ENCODE results near the gene PCNX3.
"Not testable (repeated sequence)": the region's sequence is repeated elsewhere in the genome, so short reads cannot be mapped to it uniquely, and the experiment has no call there.

The PCNX3 gene

GRCh38 chr11:65621460-65621859 is 5.9 kb downstream of the PCNX3 start:
- no peak for DNase-seq

GRCh38 chr11:65622011-65622410 is 6.4 kb downstream of the PCNX3 start:
- DNase-seq = no peak

GRCh38 chr11:65623177-65623576 is 7.6 kb downstream of the PCNX3 start:
- no peak for DNase-seq

DNA sequence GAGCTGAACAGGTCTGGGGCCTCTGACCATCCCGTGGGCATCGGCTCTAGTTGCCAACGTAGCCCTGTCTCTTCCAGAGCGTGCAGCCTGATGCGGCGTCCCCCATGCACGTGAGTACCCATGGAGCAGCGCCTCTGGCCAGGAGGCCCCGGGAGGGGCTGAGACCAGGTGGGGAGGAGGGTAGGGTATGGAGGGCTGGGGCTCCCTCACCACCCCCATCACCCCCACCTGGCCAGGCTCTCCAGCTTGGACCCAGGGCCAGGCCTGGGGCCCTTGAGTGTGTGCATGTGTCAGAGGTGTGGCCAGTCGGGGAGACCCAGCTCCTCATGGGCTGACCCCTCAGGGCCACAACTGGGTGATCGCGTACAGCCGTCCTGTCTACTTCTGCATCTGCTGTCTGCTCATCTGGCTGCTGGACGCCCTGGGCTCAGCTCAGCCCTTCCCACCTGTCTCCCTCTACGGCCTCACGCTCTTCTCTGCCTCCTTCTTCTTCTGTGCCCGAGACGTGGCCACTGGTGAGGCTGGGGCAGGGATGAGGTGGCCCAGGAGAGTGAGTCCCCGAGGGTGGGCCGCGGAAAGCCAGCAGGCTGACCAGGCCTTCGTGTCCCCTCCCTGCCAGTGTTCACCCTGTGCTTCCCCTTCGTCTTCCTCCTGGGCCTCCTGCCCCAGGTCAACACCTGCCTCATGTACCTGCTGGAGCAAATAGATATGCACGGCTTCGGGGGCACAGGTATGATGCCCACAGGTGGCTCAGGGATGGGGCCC is 8.5 kb downstream of the PCNX3 start:
- DNase-seq = no peak

DNA sequence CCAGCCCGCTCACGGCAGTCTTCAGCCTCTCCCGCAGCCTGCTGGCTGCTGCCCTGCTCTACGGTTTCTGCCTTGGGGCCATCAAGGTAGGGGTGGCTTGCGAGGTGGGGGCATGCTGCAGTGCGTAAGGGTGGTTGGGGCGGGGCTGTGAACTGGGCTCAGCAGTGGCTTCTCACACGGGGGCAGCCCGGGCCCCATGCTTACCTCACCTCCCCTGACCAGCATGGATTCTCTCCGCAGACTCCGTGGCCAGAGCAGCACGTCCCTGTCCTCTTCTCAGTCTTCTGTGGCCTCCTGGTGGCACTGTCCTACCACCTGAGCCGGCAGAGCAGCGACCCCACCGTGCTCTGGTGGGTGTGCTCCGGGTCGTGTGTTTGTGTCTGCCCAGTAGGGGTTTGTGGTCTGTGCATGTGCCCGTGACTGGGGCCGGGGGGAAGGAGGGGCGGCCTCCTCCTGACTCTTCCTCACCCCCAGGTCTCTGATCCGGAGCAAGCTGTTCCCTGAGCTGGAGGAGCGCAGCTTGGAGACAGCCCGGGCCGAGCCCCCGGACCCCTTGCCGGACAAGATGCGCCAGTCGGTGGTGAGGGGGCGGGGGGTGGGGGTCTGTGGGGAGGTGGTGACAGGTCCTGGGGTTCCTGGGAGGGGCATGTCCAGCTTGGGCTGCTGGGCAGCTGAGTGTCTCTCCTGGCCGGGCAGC is 9.5 kb downstream of the PCNX3 start:
- DNase-seq = no peak

GRCh38 chr11:65625628-65626342 is 10.2 kb downstream of the PCNX3 start:
- peak in 1 of 4 experiments; percentile 49 for DNase-seq

- DNase-seq = no peak
Measured at GRCh38 chr11:65627202-65627601, 11.6 kb downstream of the PCNX3 start.

DNA sequence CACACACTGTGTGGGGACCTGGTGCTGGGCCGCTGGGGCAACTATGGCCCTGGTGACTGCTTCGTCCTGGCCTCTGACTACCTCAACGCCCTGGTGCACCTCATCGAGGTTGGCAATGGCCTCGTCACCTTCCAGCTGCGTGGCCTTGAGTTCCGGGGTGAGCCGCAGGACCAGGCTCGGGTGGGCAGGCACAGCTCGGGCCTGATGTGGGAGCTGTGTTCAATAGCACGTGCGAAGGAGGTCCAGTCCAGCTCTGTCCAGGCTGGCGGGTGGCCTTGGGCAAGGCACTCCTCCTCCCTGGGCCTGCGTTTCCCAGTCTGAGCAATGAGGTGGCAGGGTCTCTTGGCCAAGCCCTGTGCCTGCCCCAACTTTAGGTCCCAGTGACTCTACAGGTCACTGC is 14.0 kb downstream of the PCNX3 start:
- DNase-seq = no peak

- no peak for DNase-seq
Measured at GRCh38 chr11:65630215-65630614, 14.6 kb downstream of the PCNX3 start.

DNA sequence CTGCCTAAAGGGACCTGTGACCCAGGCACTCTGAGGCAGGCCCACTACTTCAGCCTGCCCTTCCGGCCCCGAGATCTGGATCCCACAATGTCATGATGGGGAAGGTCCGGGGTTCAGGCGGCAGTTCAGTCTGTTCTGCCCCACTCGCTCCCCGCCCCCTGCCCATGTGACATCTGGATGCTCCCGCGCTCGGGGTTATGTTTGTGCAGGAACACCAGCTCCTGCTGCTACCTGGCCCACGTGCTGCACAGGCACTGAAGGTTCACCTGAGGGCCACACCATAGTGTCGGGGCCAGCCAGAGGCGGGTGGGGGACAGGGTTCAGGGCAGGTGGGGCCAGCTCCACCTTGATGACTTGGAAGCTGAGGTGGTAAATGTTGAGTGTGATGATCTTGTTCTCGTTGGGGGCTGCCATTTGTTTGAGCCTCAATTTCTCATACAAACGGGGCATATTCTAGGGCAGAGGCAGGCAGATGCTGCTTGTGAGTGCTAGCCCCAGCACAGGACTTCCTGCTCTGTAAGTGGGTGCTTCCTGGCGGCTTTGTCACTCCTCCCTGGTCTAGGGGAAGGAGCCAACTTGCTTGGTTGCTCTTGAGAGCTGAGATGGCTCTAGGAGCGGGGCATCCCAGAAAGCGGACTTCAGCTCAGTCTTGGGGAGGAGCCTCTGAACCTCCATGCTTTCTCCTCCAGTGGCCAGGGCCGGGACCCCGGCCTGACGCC is 18.0 kb downstream of the PCNX3 start:
- DNase-seq = no peak

DNA sequence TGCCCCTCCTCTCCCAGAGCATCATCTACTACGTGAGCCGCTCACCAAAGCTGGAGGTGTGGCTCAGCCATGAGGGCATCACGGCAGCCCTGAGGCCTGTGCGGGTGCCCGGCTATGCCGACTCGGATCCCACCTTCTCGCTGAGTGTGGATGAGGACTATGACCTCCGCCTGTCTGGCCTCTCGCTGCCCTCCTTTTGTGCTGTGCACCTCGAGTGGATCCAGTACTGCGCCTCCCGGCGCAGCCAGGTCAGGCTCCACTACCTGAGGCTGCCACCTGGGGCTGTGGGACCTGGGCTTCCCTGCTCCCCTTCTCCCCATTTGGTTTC is 18.5 kb downstream of the PCNX3 start:
- DNase-seq = no peak

DNA sequence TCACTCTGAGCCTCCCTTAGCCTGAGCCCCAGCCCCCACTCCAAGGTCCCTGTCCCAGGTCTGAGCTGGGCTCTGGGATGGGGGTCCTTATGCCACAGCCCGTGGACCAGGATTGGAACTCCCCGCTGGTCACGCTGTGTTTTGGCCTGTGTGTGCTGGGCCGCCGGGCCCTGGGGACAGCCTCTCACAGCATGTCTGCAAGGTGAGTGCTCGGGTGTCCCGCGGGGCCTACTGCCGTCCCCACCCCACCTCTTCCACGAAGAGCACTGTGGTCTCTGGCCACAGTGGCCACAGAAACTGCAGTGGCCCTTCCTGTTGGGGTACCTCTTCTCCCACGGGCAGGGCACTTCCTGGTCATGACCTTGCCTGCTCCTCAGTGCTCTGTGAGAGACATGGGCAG is 18.9 kb downstream of the PCNX3 start:
- no peak for DNase-seq

GRCh38 chr11:65634905-65635731 is 19.5 kb downstream of the PCNX3 start:
- DNase-seq = no peak

GRCh38 chr11:65636108-65637031 is 20.8 kb downstream of the PCNX3 start:
- no peak for DNase-seq

DNA sequence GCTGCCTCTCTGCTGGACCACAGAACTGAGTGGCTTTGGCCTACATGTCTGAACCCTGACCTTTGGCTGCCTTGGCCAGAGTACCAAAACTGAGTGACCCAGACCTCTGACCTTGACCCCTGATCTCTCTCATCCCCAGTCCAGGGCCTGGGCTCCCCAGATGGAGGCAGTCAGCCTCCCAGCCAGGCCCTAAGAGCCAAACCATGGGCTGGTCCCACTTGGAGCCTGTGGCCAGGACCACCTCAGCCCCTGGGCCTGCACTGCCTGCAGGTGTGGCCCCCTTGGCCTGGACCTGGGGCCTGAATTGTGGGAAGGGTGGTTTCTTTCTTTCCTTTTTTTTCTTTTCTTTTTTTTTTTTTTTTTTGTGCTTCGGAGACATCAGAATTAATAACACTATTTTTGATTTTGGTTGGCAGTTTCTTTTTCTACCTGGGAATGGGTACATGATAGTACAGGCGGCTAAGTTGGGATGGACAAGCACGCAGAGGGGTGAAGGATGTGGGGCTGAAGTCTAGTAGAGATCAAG is 21.5 kb downstream of the PCNX3 start:
- DNase-seq = no peak

DNA sequence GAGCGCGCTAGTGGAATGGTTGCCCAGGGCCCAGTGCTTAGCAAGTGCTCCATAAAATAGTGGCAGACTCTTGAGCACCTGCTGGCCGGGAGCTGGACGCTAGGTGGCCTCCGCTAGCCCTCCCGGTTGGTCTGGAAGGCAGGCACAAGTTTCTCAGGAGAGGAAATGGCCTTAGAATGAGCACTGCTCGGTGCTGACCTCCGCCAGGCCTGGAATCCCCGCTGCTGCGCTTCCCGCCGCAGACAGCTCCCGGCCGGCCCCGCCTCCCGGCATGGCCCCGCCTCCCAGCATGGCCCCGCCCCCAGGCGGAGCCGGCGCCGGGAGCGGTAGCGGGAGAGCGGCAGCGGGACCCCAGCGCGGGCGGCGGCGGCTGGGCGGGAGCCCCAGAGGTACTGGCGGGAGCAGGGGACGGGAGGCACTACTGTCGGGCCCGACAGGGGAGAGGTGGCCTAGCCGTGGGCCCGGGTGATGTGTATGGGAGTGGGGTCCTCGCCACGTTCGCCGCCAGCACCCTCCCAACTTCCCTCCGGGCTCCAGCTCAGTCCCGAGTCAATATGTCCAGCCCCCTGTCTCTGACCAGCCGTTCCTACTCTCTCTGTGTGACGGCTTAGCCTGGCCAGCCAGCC is 22.3 kb downstream of the PCNX3 start, which contains the start of gene SIPA1:
Gene SIPA1, plus strand, starts transcription at position 308 of the 626 bp plus-strand sequence. CDS start 2,821 bp downstream, outside the sequence.
- peak in 3 of 4 experiments; percentile 43 to 67 (median 57) for DNase-seq

DNA sequence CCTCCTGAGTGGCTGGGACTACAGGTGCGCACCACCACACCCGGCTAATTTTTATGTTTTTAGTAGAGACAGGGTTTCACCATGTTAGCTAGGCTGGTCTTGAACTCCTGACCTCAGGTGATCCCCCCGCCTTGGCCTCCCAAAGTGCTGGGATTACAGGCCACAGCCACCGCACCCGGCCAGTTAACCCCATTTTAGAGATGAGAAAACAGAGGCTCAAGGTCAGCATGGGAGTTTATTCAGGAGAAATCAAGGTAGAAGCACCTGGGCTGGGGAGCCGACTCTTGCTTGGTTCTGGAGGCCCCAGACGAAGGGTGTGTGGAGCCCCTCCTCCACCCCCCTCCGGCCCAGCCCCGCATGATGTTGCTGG is 23.6 kb downstream of the PCNX3 start:
- not testable (repeated sequence) for DNase-seq

- DNase-seq = peak in 2 of 4 experiments; percentile 58
Measured at GRCh38 chr11:65639623-65640482, 24.3 kb downstream of the PCNX3 start.

Data from activated naive CD4-positive, alpha-beta T cell (primary cell).